SU-DHL-6 (cell line): ENCODE data around the gene XRCC1.

ENCODE experiments used
- H2AFZ ChIP-seq: fragments of 200-600 bp; sonication (generic); 2 replicates; pipeline ENCODE4 v1.6.1; 2014; ENCODE audit warnings: low read depth, mild to moderate bottlenecking, moderate library complexity, mixed read lengths, antibody characterized with exemption, low read length; ENCODE audit not compliant: severe bottlenecking
- H3F3A ChIP-seq: fragments of 200-600 bp; shearing (Covaris generic); 2 replicates; pipeline ENCODE4 v1.6.0; 2016; ENCODE audit warnings: antibody characterized with exemption, mild to moderate bottlenecking; ENCODE audit not compliant: insufficient read depth
- H3K27ac ChIP-seq: fragments of 200-600 bp; sonication (generic); 2 replicates; pipeline ENCODE4 v1.5.1; 2016; ENCODE audit warnings: low read depth, mild to moderate bottlenecking, low read length, moderate library complexity, mixed read lengths
- H3K27me3 ChIP-seq: fragments of 200-600 bp; sonication (generic), shearing (Covaris generic); 2 replicates; pipeline ENCODE4 v1.6.0; 2014; ENCODE audit warnings: mild to moderate bottlenecking, low read length
- H3K36me3 ChIP-seq: fragments of 200-600 bp; sonication (generic); 2 replicates; pipeline ENCODE4 v1.6.1; 2014; ENCODE audit warnings: mild to moderate bottlenecking, low read length, mixed read lengths
- H3K4me2 ChIP-seq: fragments of 300-600, 200-600 bp; shearing (Covaris generic), sonication (generic); 2 replicates; pipeline ENCODE4 v1.6.0; 2014; ENCODE audit warnings: low read length, low read depth, mild to moderate bottlenecking; ENCODE audit not compliant: poor library complexity, severe bottlenecking
- H3K4me3 ChIP-seq: fragments of 200-600 bp; sonication (generic); 2 replicates; pipeline ENCODE4 v1.5.1; 2014; ENCODE audit warnings: antibody characterized with exemption, low read length, mild to moderate bottlenecking, mixed read lengths; ENCODE audit not compliant: insufficient read depth, poor library complexity, severe bottlenecking
- H3K79me2 ChIP-seq: fragments of 200-600 bp; sonication (generic); 2 replicates; pipeline ENCODE4 v1.6.1; 2014; ENCODE audit warnings: mild to moderate bottlenecking, low read length, moderate library complexity; ENCODE audit not compliant: insufficient read depth
- H3K9ac ChIP-seq: fragments of 200-600 bp; sonication (generic); 2 replicates; pipeline ENCODE4 v1.7.0; 2014; ENCODE audit warnings: mild to moderate bottlenecking, low read length
- H3K9me2 ChIP-seq: fragments of 200-600 bp; sonication (generic); replicated peaks from 2 replicates; pipeline ENCODE4 v1.6.1; 2014; ENCODE audit warnings: low read length; ENCODE audit not compliant: insufficient read depth
- H3K9me3 ChIP-seq: fragments of 200-600 bp; sonication (generic); 2 replicates; pipeline ENCODE4 v1.6.1; 2014; ENCODE audit warnings: low read length, mixed read lengths; ENCODE audit not compliant: insufficient read depth
- H4K20me1 ChIP-seq: fragments of 200-600 bp; sonication (generic); 2 replicates; pipeline ENCODE4 v1.6.1; 2014; ENCODE audit warnings: low read depth, mild to moderate bottlenecking, antibody characterized with exemption, low read length, moderate library complexity, mixed read lengths
- EZH2phosphoT487 ChIP-seq: fragments of 200-600 bp; sonication (generic), shearing (Covaris generic); conservative IDR thresholded peaks from 2 replicates; pipeline ENCODE4 v1.6.1; 2018; ENCODE audit warnings: mild to moderate bottlenecking, antibody characterized with exemption, low read length, moderate library complexity, mixed read lengths
- TF ChIP-seq, protein P1 (sequence below): fragments of 200-600 bp; sonication (generic); IDR thresholded peaks from one replicate; pipeline ENCODE4 v1.5.1; 2017; ENCODE audit warnings: antibody characterized with exemption, mild to moderate bottlenecking, low read length, moderate library complexity; ENCODE audit not compliant: insufficient read depth, poor library complexity, severe bottlenecking

Gene XRCC1

GRCh38 chr19:43582495-43582894, 7.2 kb upstream of the XRCC1 start:
- H3K4me2 ChIP-seq: no peak overlapping the region
- no peak overlapping the region for H3K4me3 ChIP-seq
- H2AFZ ChIP-seq: no peak overlapping the region
- H3K36me3 ChIP-seq: no peaks in the 10 kb centered on the region
- no peak overlapping the region for H3K9ac ChIP-seq
- H3K9me3 ChIP-seq: no peaks in the 10 kb centered on the region
- TF ChIP-seq, protein P1, sequence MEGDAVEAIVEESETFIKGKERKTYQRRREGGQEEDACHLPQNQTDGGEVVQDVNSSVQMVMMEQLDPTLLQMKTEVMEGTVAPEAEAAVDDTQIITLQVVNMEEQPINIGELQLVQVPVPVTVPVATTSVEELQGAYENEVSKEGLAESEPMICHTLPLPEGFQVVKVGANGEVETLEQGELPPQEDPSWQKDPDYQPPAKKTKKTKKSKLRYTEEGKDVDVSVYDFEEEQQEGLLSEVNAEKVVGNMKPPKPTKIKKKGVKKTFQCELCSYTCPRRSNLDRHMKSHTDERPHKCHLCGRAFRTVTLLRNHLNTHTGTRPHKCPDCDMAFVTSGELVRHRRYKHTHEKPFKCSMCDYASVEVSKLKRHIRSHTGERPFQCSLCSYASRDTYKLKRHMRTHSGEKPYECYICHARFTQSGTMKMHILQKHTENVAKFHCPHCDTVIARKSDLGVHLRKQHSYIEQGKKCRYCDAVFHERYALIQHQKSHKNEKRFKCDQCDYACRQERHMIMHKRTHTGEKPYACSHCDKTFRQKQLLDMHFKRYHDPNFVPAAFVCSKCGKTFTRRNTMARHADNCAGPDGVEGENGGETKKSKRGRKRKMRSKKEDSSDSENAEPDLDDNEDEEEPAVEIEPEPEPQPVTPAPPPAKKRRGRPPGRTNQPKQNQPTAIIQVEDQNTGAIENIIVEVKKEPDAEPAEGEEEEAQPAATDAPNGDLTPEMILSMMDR: no peak
- no peak for TF ChIP-seq EZH2phosphoT487
- H3K79me2 ChIP-seq: no peaks in the 10 kb centered on the region
- no peaks in the 10 kb centered on the region for H3K27me3 ChIP-seq
- H4K20me1 ChIP-seq: no peaks in the 10 kb centered on the region
- H3K9me2 ChIP-seq: no peaks in the 10 kb centered on the region
- no peaks in the 10 kb centered on the region for H3F3A ChIP-seq
- H3K27ac ChIP-seq: no peak overlapping the region

GRCh38 chr19:43581467-43581866, 6.1 kb upstream of the XRCC1 start:
- no peak overlapping the region for H3K9ac ChIP-seq
- no peaks in the 10 kb centered on the region for H3K36me3 ChIP-seq
- no peak overlapping the region for H3K4me3 ChIP-seq
- no peaks in the 10 kb centered on the region for H3K9me2 ChIP-seq
- H4K20me1 ChIP-seq: no peaks in the 10 kb centered on the region
- TF ChIP-seq, protein P1: no peak
- TF ChIP-seq EZH2phosphoT487: no peak
- H3K27me3 ChIP-seq: no peaks in the 10 kb centered on the region
- no peak overlapping the region for H3K4me2 ChIP-seq
- H3F3A ChIP-seq: no peaks in the 10 kb centered on the region
- H3K27ac ChIP-seq: no peak overlapping the region
- H3K79me2 ChIP-seq: no peaks in the 10 kb centered on the region
- H3K9me3 ChIP-seq: no peaks in the 10 kb centered on the region
- H2AFZ ChIP-seq: no peak overlapping the region

- Histone ChIP-seq H3K4me2 (no peak overlapping the region), H3K9me3 (no peaks in the 10 kb centered on the region), H3K4me3 (no peak overlapping the region), H3K9ac (no peak overlapping the region), H3K27ac (no peak overlapping the region), H3K27me3 (no peaks in the 10 kb centered on the region), H4K20me1 (no peaks in the 10 kb centered on the region), H3K9me2 (no peaks in the 10 kb centered on the region), H3K79me2 (peaks cover 8% of the 10 kb centered on the region; the same call in 1 of the 2 replicates), H2AFZ (no peak overlapping the region), H3F3A (no peaks in the 10 kb centered on the region), H3K36me3 (no peaks in the 10 kb centered on the region)
- no peak for TF ChIP-seq EZH2phosphoT487
- TF ChIP-seq, protein P1: no peak
Observed at GRCh38 chr19:43578787-43579186, 3.5 kb upstream of the XRCC1 start.
